HEK293 (cell line): ENCODE measurements around the gene RHOG.

ENCODE experiments used
- GFI1B ChIP-seq: fragments of 450-650 bp; formaldehyde crosslinking; IDR thresholded peaks from 2 replicates; pipeline ENCODE4 v1.5.1; 2016; ENCODE audit warnings: missing biosample characterization, missing genetic modification characterization
- GLIS1 ChIP-seq: fragments of 450-650 bp; formaldehyde crosslinking; IDR thresholded peaks from 2 replicates; pipeline ENCODE4 v1.5.1; 2016; ENCODE audit warnings: missing biosample characterization, missing genetic modification characterization
- HOXC10 ChIP-seq: sonication (generic); formaldehyde crosslinking; IDR thresholded peaks from 2 replicates; pipeline ENCODE4 v1.8.1; 2023; ENCODE audit warnings: mild to moderate bottlenecking, missing genetic modification reagents
- KLF7 ChIP-seq: fragments of 450-650 bp; formaldehyde crosslinking; IDR thresholded peaks from 2 replicates; pipeline ENCODE4 v1.5.1; 2016; ENCODE audit warnings: missing biosample characterization, missing genetic modification characterization, borderline replicate concordance
- KLF9 ChIP-seq: fragments of 450-650 bp; formaldehyde crosslinking; IDR thresholded peaks from 2 replicates; pipeline ENCODE4 v1.5.1; 2016; ENCODE audit warnings: missing biosample characterization, missing genetic modification characterization, low read depth
- SCRT2 ChIP-seq: fragments of 450-650 bp; formaldehyde crosslinking; IDR thresholded peaks from 2 replicates; pipeline ENCODE4 v1.5.1; 2016; ENCODE audit warnings: missing biosample characterization, missing genetic modification characterization
- TSHZ1 ChIP-seq: fragments of 450-650 bp; formaldehyde crosslinking; IDR thresholded peaks from 2 replicates; pipeline ENCODE4 v1.5.1; 2016; ENCODE audit warnings: missing biosample characterization, missing genetic modification characterization, borderline replicate concordance
- YY1 ChIP-seq: fragments of 450-650 bp; formaldehyde crosslinking; IDR thresholded peaks from 2 replicates; pipeline ENCODE4 v1.5.1; 2018; ENCODE audit warnings: missing biosample characterization, missing genetic modification characterization
- YY2 ChIP-seq: fragments of 450-650 bp; formaldehyde crosslinking; IDR thresholded peaks from 2 replicates; pipeline ENCODE4 v1.5.1; 2016; ENCODE audit warnings: missing biosample characterization, missing genetic modification characterization
- ZBTB10 ChIP-seq: fragments of 450-650 bp; formaldehyde crosslinking; IDR thresholded peaks from 2 replicates; pipeline ENCODE4 v1.5.1; 2016; ENCODE audit warnings: missing biosample characterization, missing genetic modification characterization
- ZBTB17 ChIP-seq: fragments of 450-650 bp; formaldehyde crosslinking; IDR thresholded peaks from 2 replicates; pipeline ENCODE4 v1.5.1; 2016; ENCODE audit warnings: missing biosample characterization, missing genetic modification characterization
- ZNF202 ChIP-seq: fragments of 450-650 bp; formaldehyde crosslinking; IDR thresholded peaks from 2 replicates; pipeline ENCODE4 v1.5.1; 2016; ENCODE audit warnings: missing biosample characterization, missing genetic modification characterization, borderline replicate concordance
- ZNF292 ChIP-seq: fragments of 450-650 bp; formaldehyde crosslinking; IDR thresholded peaks from 2 replicates; pipeline ENCODE4 v1.5.1; 2016; ENCODE audit warnings: low read depth, missing biosample characterization, missing genetic modification characterization, borderline replicate concordance
- ZNF391 ChIP-seq: fragments of 450-650 bp; formaldehyde crosslinking; IDR thresholded peaks from 2 replicates; pipeline ENCODE4 v1.5.1; 2016; ENCODE audit warnings: low read depth, missing biosample characterization, missing genetic modification characterization, borderline replicate concordance
- ZNF510 ChIP-seq: fragments of 450-650 bp; formaldehyde crosslinking; IDR thresholded peaks from 2 replicates; pipeline ENCODE4 v1.5.1; 2018; ENCODE audit warnings: mild to moderate bottlenecking, missing genetic modification characterization, missing biosample characterization; ENCODE audit not compliant: insufficient replicate concordance
- ZNF518A ChIP-seq: fragments of 450-650 bp; formaldehyde crosslinking; conservative IDR thresholded peaks from 2 replicates; pipeline ENCODE4 v1.5.1; 2016; ENCODE audit warnings: low read depth, missing biosample characterization, missing genetic modification characterization
- ZNF560 ChIP-seq: fragments of 450-650 bp; formaldehyde crosslinking; IDR thresholded peaks from 2 replicates; pipeline ENCODE4 v1.5.1; 2017; ENCODE audit warnings: missing biosample characterization, missing genetic modification characterization, borderline replicate concordance
- ZNF624 ChIP-seq: fragments of 450-650 bp; formaldehyde crosslinking; IDR thresholded peaks from 2 replicates; pipeline ENCODE4 v1.5.1; 2017; ENCODE audit warnings: missing biosample characterization, missing genetic modification characterization
- ZNF670 ChIP-seq: fragments of 450-650 bp; formaldehyde crosslinking; IDR thresholded peaks from 2 replicates; pipeline ENCODE4 v1.5.1; 2016; ENCODE audit warnings: missing biosample characterization, missing genetic modification characterization, low read depth
- ZNF677 ChIP-seq: fragments of 450-650 bp; IDR thresholded peaks from 2 replicates; pipeline ENCODE4 v1.5.0; 2018; ENCODE audit warnings: missing biosample characterization, mild to moderate bottlenecking, missing genetic modification characterization, moderate library complexity
- ZNF692 ChIP-seq: fragments of 450-650 bp; formaldehyde crosslinking; IDR thresholded peaks from 2 replicates; pipeline ENCODE4 v1.5.1; 2016; ENCODE audit warnings: missing biosample characterization, missing genetic modification characterization
- ZNF768 ChIP-seq: fragments of 450-650 bp; formaldehyde crosslinking; IDR thresholded peaks from 2 replicates; pipeline ENCODE4 v1.5.1; 2018; ENCODE audit warnings: missing biosample characterization, mild to moderate bottlenecking, missing genetic modification characterization
- ZNF792 ChIP-seq: fragments of 450-650 bp; formaldehyde crosslinking; IDR thresholded peaks from 2 replicates; pipeline ENCODE4 v1.5.1; 2016; ENCODE audit warnings: missing biosample characterization, missing genetic modification characterization
- ZSCAN5A ChIP-seq: fragments of 450-650 bp; formaldehyde crosslinking; IDR thresholded peaks from 2 replicates; pipeline ENCODE4 v1.5.1; 2016; ENCODE audit warnings: missing biosample characterization, missing genetic modification characterization

Gene RHOG

GRCh38 chr11:3873712-3874349, 33.1 kb upstream of the RHOG start (continued):
- no peak for TF ChIP-seq KLF9 (tag by site-specific recombination)
- no peak for TF ChIP-seq ZNF692 (tag by site-specific recombination)
- TF ChIP-seq HOXC10 = no peak
- TF ChIP-seq ZNF560 (tag by site-specific recombination) = no peak
- TF ChIP-seq ZBTB10 (tag by site-specific recombination) = no peak
- no peak for TF ChIP-seq ZNF202 (tag by site-specific recombination)
- peak; percentile 54; the same call in 1 of the 2 replicates for TF ChIP-seq GLIS1
- TF ChIP-seq ZNF292 (tag by site-specific recombination) = no peak
- no peak for TF ChIP-seq ZSCAN5A
- TF ChIP-seq ZNF624 = no peak
- TF ChIP-seq ZNF677 (tag by site-specific recombination) = no peak
- TF ChIP-seq ZNF768 (tag by site-specific recombination) = no peak
- TF ChIP-seq ZNF792 (tag by site-specific recombination) = no peak
- TF ChIP-seq ZNF518A (tag by site-specific recombination) = no peak
- TF ChIP-seq YY1 (tag by site-specific recombination) = no peak
- TF ChIP-seq KLF7 = no peak
- TF ChIP-seq YY2 (tag by site-specific recombination) = no peak
- TF ChIP-seq TSHZ1 (tag by site-specific recombination) = no peak
- no peak for TF ChIP-seq GFI1B (tag by site-specific recombination)
- no peak for TF ChIP-seq ZNF391 (tag by site-specific recombination)
- no peak for TF ChIP-seq ZNF670
- no peak for TF ChIP-seq SCRT2
- TF ChIP-seq ZBTB17 (tag by site-specific recombination) = peak; percentile 47
- no peak for TF ChIP-seq ZNF510
